Prostate gland (tissue), 2 donors: ENCODE measurements around the gene IL17RD. TPM values are rescaled to one million over a fixed set of nuclear protein-coding genes. Genes with fewer than 3 reads are reported as not detected.

ENCODE experiments used
- DNase-seq: peaks from one replicate; pipeline ENCODE4 v3.0.0-alpha.2; 2019; ENCODE audit warnings: low spot score
- H3K27ac ChIP-seq, 2 donors: fragments of 200-600 bp; sonication (generic); 2 replicates each; pipeline ENCODE4 v1.5.1; 2017 to 2019
- H3K27me3 ChIP-seq: fragments of 200-600 bp; sonication (generic); replicated peaks from 2 replicates; pipeline ENCODE4 v1.5.1; 2019; ENCODE audit not compliant: insufficient read depth
- H3K36me3 ChIP-seq, 2 donors: fragments of 200-600 bp; sonication (generic); 1 replicate in 1 of 2; 2 replicates in 1 of 2; pipeline versions ENCODE4 v1.5.1 to v1.8.1; 2017 to 2019
- H3K4me1 ChIP-seq: fragments of 200-600 bp; sonication (generic); replicated peaks from 2 replicates; pipeline ENCODE4 v1.5.1; 2019
- H3K4me3 ChIP-seq, 2 donors: fragments of 200-600 bp; sonication (generic); 2 replicates each; pipeline ENCODE4 v1.5.1; 2017 to 2019
- H3K9me3 ChIP-seq: fragments of 200-600 bp; sonication (generic); 2 replicates; pipeline ENCODE4 v1.5.1; 2017
- CTCF ChIP-seq, 4 experiments: fragments of 200-600 bp in 2 of 4; fragments of 450-650 bp in 2 of 4; sonication (generic) in 2 of 4; IDR thresholded peaks; 1 replicate in 3 of 4; 2 replicates in 1 of 4; pipeline ENCODE4 v1.5.1; 2016 to 2019; ENCODE audit warnings: antibody characterized with exemption in 4 of 4, mild to moderate bottlenecking in 2 of 4, moderate library complexity in 2 of 4
- POLR2A ChIP-seq: fragments of 450-650 bp; IDR thresholded peaks from one replicate; pipeline ENCODE4 v1.6.1; 2016; ENCODE audit warnings: antibody characterized with exemption, mild to moderate bottlenecking
- POLR2AphosphoS5 ChIP-seq: sonication (generic); formaldehyde crosslinking; IDR thresholded peaks from one replicate; pipeline ENCODE4 v1.6.1; 2017; ENCODE audit warnings: antibody characterized with exemption
- WGBS: methylation state at CpG from one replicate; pipeline ENCODE4 v1.1.5; 2018; 5-methylcytosine and 5-hydroxymethylcytosine counted together
- intact Hi-C: fragments of 100-400 bp; cut with DNase I; formaldehyde crosslinking; loops from one replicate; pipeline ENCODE4 v1.14.2; 2022
- total RNA-seq, 2 donors: library from RNA; depleted of rRNA; stranded (reverse); fragments of >200 nt; gene quantifications; one replicate each; pipeline ENCODE4 v1.1.0, GENCODE V29; 2016

IL17RD gene
- total RNA-seq, 2 donors from 2014 or later: 8.3 to 19.9 TPM

GRCh38 chr3:57116501-57116900 is 48.7 kb downstream of the IL17RD start:
- 93% methylated on average over 3 of the region's 3 CpGs for WGBS
- TF ChIP-seq POLR2A: no peak
- no peak for TF ChIP-seq POLR2AphosphoS5
- TF ChIP-seq CTCF (IDR thresholded peaks at IDR 0.05): no peak
- H3K27me3 ChIP-seq: no peaks in the 10 kb centered on the region

GRCh38 chr3:57112206-57112605 is 52.9 kb downstream of the IL17RD start:
- no peak for DNase-seq
- 73% methylated on average over 5 of the region's 5 CpGs for WGBS
- no peak overlapping the region for H3K4me3 ChIP-seq
- H3K9me3 ChIP-seq: no peaks in the 10 kb centered on the region
- no peaks in the 10 kb centered on the region for H3K4me1 ChIP-seq
- H3K27me3 ChIP-seq: no peaks in the 10 kb centered on the region
- intact Hi-C loops: no loop called here
- no peak for TF ChIP-seq CTCF (IDR thresholded peaks at IDR 0.05)
- no peak for TF ChIP-seq POLR2AphosphoS5
- TF ChIP-seq POLR2A: no peak
- no peak overlapping the region for H3K27ac ChIP-seq
- no peaks in the 10 kb centered on the region for H3K36me3 ChIP-seq

More at GRCh38 chr3:57116501-57116900, 48.7 kb downstream of the IL17RD start:
- Histone ChIP-seq H3K36me3 (no peaks in the 10 kb centered on the region), H3K27ac (no peak overlapping the region), H3K4me3 (no peak overlapping the region), H3K4me1 (no peaks in the 10 kb centered on the region), H3K9me3 (no peaks in the 10 kb centered on the region)
- no peak for DNase-seq
- intact Hi-C loops: no loop called here

GRCh38 chr3:57110798-57111197 is 54.4 kb downstream of the IL17RD start:
- no peaks in the 10 kb centered on the region for H3K4me1 ChIP-seq
- no peak overlapping the region for H3K4me3 ChIP-seq
- H3K27ac ChIP-seq: no peak overlapping the region
- 57% methylated on average over 14 of the region's 14 CpGs for WGBS
- TF ChIP-seq POLR2A (no peak), POLR2AphosphoS5 (no peak), CTCF (IDR thresholded peaks at IDR 0.05) (no peak)
- intact Hi-C loops: no loop called here
- H3K36me3 ChIP-seq: no peaks in the 10 kb centered on the region
- H3K27me3 ChIP-seq: no peaks in the 10 kb centered on the region
- no peak for DNase-seq
- H3K9me3 ChIP-seq: no peaks in the 10 kb centered on the region

- Histone ChIP-seq H3K4me3 (no peak overlapping the region), H3K4me1 (no peaks in the 10 kb centered on the region), H3K9me3 (no peaks in the 10 kb centered on the region), H3K36me3 (no peaks in the 10 kb centered on the region), H3K27me3 (no peaks in the 10 kb centered on the region), H3K27ac (peak overlapping the region in 1 of 2 donors; percentile 5)
- intact Hi-C loops: no loop called here
- WGBS: 45% methylated on average over 4 of the region's 4 CpGs
- TF ChIP-seq CTCF (IDR thresholded peaks at IDR 0.05) (no peak), POLR2A (no peak), POLR2AphosphoS5 (no peak)
- DNase-seq: no peak
Measured at GRCh38 chr3:57110214-57110613, 54.9 kb downstream of the IL17RD start.

- H3K36me3 ChIP-seq: no peaks in the 10 kb centered on the region
- intact Hi-C loops: no loop called here
Measured at GRCh38 chr3:57109437-57110199, 55.5 kb downstream of the IL17RD start.

More at GRCh38 chr3:57109437-57110199, 55.5 kb downstream of the IL17RD start:
- Histone ChIP-seq H3K27me3 (no peaks in the 10 kb centered on the region), H3K4me3 (no peak overlapping the region), H3K27ac (peak overlapping the region in 1 of 2 donors; percentile 5), H3K4me1 (no peaks in the 10 kb centered on the region), H3K9me3 (no peaks in the 10 kb centered on the region)
- WGBS: 54% methylated on average over 15 of the region's 15 CpGs
- no peak for TF ChIP-seq POLR2AphosphoS5
- no peak for TF ChIP-seq POLR2A
- TF ChIP-seq CTCF (IDR thresholded peaks at IDR 0.05): no peak
- DNase-seq: no peak
